ENCODE results near the gene CEP112.

The CEP112 gene

DNA sequence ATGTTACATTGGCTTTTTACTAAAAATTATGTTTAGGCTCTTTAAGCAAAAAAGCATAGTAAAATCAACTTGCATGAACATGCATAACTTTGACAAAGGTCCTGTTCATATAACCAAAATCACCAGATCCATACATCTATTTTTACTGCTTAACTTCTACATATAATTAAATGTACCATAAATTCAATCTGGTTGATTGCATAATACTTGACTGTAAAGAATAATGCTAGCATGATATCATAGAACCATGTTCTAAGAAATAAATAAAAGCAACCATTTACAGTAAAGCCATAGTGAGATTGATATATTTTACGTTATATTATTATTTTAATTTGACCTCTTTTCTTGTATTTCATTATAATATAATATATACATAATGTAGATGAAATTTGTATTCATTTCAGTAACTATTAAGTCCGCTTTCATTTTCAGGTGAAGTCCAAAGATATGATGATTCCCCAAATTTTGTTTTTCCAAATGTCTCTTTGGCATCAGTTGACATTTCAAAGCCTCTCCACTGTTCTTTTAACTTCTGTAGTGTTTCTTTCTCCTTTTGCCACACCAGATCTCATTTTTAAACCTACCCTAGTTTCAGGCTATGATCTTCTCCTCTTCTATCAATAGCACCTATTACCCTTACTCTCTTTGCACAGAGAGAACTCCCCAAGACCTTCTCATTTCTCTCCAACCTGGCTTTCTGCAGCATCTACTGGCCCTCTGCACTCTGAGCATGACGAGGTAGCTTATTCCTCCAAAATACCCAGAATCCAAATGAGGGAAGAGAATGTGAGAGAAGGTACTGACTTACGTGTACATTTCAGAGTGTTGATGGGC is 35.5 kb upstream of the CEP112 start:
- no peaks in the 10 kb centered on the region for H3K9me3 ChIP-seq (ENCODE audit: severe bottlenecking)
- no peak for DNase-seq
- no peaks in the 10 kb centered on the region for H3K36me3 ChIP-seq
- H3K4me3 ChIP-seq (ENCODE audit: low read depth, low read length) = no peak overlapping the region
- TF ChIP-seq, protein P1, sequence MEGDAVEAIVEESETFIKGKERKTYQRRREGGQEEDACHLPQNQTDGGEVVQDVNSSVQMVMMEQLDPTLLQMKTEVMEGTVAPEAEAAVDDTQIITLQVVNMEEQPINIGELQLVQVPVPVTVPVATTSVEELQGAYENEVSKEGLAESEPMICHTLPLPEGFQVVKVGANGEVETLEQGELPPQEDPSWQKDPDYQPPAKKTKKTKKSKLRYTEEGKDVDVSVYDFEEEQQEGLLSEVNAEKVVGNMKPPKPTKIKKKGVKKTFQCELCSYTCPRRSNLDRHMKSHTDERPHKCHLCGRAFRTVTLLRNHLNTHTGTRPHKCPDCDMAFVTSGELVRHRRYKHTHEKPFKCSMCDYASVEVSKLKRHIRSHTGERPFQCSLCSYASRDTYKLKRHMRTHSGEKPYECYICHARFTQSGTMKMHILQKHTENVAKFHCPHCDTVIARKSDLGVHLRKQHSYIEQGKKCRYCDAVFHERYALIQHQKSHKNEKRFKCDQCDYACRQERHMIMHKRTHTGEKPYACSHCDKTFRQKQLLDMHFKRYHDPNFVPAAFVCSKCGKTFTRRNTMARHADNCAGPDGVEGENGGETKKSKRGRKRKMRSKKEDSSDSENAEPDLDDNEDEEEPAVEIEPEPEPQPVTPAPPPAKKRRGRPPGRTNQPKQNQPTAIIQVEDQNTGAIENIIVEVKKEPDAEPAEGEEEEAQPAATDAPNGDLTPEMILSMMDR (IDR thresholded peaks at IDR 0.05; ENCODE audit: low read depth, low read length) = no peak
- H3K27me3 ChIP-seq (ENCODE audit: insufficient read depth, low read depth, severe bottlenecking) = no peaks in the 10 kb centered on the region
- H3K27ac ChIP-seq = no peak overlapping the region

GRCh38 chr17:66222798-66223350 is 30.9 kb upstream of the CEP112 start:
- Histone ChIP-seq H3K27me3 (ENCODE audit: insufficient read depth, low read depth, severe bottlenecking) (peaks cover 13% of the 10 kb centered on the region), H3K9me3 (ENCODE audit: severe bottlenecking) (no peaks in the 10 kb centered on the region), H3K36me3 (no peaks in the 10 kb centered on the region), H3K4me3 (ENCODE audit: low read depth, low read length) (no peak overlapping the region), H3K27ac (no peak overlapping the region)
- DNase-seq = no peak
- TF ChIP-seq, protein P1 (IDR thresholded peaks at IDR 0.05; ENCODE audit: low read depth, low read length) = no peak

DNA sequence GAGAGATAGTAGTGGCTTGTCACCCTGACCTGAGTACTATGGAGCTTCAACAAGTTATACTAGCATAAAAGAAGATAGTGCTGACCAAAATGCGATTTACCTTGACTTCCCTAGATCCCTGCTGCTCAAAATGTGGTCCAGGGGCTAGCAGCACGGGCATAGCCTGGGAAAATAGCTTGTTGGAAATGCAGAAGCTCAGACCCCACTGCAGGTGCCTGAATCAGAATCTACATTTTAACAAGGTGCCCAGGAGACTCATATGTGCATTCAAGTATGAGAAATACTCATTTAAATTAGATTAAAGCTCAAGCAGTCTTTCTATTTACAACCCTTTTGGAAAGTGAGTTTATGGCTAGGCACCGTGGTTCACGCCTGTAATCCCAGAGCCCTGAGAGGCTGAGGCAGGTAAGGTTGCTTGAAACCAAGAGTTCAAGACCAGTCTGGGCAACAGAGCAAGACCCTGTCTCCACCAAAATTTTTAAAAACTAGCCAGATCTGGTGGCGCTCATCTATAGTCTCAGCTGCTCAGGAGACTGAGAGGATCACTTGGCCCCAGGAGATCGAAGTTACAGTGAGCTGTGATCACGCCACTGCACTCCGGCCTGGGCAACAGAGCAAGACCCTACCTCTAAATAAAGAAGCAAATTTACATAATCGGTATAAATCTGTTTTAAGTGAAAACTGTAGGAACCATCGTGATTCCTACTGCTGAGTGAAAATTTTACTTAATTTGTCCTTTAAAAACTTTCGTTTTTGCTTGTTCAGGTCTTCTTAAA is 30.0 kb upstream of the CEP112 start:
- Histone ChIP-seq H3K9me3 (ENCODE audit: severe bottlenecking) (no peaks in the 10 kb centered on the region), H3K27me3 (ENCODE audit: insufficient read depth, low read depth, severe bottlenecking) (peaks cover 13% of the 10 kb centered on the region), H3K27ac (no peak overlapping the region), H3K36me3 (no peaks in the 10 kb centered on the region), H3K4me3 (ENCODE audit: low read depth, low read length) (no peak overlapping the region)
- TF ChIP-seq, protein P1 (IDR thresholded peaks at IDR 0.05; ENCODE audit: low read depth, low read length) = no peak
- DNase-seq = no peak

DNA sequence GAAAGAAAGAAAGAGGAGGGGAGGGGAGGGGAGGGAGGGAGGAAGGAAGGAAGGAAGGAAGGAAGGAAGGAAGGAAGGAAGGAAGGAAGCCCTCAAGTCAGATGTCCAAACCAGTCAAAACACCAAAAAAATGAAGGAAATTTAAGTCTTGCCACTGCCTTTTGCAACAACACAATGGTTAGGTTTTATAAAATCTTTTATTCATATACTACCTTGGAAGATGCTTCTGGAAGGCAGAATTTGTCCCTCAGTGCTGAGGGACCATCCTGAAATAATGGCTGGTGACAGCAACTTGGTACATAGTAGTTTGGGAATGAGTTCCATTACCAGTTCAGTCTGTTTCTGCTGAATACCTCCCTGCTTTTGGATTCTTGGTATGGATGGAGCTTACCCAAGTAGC is 29.4 kb upstream of the CEP112 start:
- H3K4me3 ChIP-seq (ENCODE audit: low read depth, low read length) = no peak overlapping the region
- no peaks in the 10 kb centered on the region for H3K9me3 ChIP-seq (ENCODE audit: severe bottlenecking)
- TF ChIP-seq, protein P1 (IDR thresholded peaks at IDR 0.05; ENCODE audit: low read depth, low read length) = no peak
- peaks cover 13% of the 10 kb centered on the region for H3K27me3 ChIP-seq (ENCODE audit: insufficient read depth, low read depth, severe bottlenecking)
- H3K27ac ChIP-seq = no peak overlapping the region
- H3K36me3 ChIP-seq = no peaks in the 10 kb centered on the region
- no peak for DNase-seq

DNA sequence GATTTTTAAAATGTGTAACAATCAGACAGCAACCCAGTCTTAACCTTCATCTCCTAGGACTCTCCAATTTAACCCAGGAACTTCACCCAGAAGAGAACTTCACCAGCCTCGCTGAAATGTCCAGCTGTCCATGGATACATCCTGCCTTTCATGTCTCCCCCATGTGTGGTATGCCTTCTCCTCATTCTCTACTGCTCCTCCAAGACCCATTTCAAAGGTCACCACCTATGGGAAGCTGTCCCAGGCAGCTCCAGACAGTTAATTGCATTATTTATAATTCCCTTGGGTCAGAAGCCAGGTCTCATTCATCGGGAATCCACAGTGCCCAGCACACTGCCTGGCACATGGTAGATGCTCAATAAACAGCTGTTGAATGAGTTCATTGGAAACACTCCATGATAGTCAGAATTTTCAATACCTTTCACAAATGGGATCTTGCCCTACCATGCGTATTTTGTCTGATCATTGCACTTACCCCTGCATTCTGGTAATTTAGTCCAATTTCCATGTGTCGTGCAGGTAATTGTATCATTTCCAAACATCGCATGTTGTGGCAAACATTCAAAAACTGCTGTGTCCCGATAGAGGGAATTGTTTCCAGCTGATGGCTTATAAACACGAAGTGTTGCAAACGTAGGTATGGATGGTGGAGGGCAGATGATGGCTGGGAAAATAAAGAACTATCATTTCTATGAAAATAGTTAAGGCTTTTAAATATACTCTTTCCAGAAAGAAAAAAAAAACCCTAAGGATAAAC is 28.3 kb upstream of the CEP112 start:
- TF ChIP-seq, protein P1 (IDR thresholded peaks at IDR 0.05; ENCODE audit: low read depth, low read length) = no peak
- Histone ChIP-seq H3K36me3 (no peaks in the 10 kb centered on the region), H3K9me3 (ENCODE audit: severe bottlenecking) (no peaks in the 10 kb centered on the region), H3K27ac (no peak overlapping the region), H3K27me3 (ENCODE audit: insufficient read depth, low read depth, severe bottlenecking) (peaks cover 13% of the 10 kb centered on the region), H3K4me3 (ENCODE audit: low read depth, low read length) (no peak overlapping the region)
- DNase-seq = no peak
